Left colon (tissue), 2 donors: Measurements from ENCODE around the gene MZB1. TPM values are rescaled to one million over a fixed set of nuclear protein-coding genes. Genes with fewer than 3 reads are reported as not detected.
"Not testable (repeated sequence)": the region's sequence is repeated elsewhere in the genome, so short reads cannot be mapped to it uniquely, and the experiment has no call there.

Experiments used
- ATAC-seq: fragments of 200-7000 bp; cut with Tn5 transposase; one replicate; pipeline ENCODE4 v1.9.1; 2020; ENCODE audit warnings: mild to moderate bottlenecking, moderate library complexity
- DNase-seq, 2 donors: peaks; one replicate each; pipeline ENCODE4 v3.0.0-alpha.2; 2020
- intact Hi-C, 2 donors: fragments of 100-400 bp; cut with DNase I in 1 of 2; cut with micrococcal nuclease in 1 of 2; formaldehyde crosslinking; loops; one replicate each; pipeline versions ENCODE4 v1.11.2 to v1.14.0; 2022; cut with DNase I, micrococcal nuclease
- total RNA-seq, 2 donors: library from RNA; stranded (reverse); fragmentation: NEBNext Ultra II Directional; extraction: Animal tissue kit (Norgen Biotek cat#: 25700); gene quantifications; one replicate each; pipeline ENCODE4 v1.2.1, GENCODE V29; 2021
- donor health status: DM: no; HTN: no; CAD: no.
- donor health status: DM: yes; HTN: yes; CAD: no.

The MZB1 gene
- total RNA-seq, 2 donors from 2014 or later: 6.0 to 36.9 TPM

- intact Hi-C loops, DNase-seq, ATAC-seq: not testable (repeated sequence)
Observed at GRCh38 chr5:139345442-139345841, 44.3 kb downstream of the MZB1 start.

GRCh38 chr5:139344177-139344576 lies 45.5 kb downstream of the MZB1 start:
- DNase-seq: no peak
- intact Hi-C loops: no loop called here
- no peak for ATAC-seq

GRCh38 chr5:139343476-139343875 lies 46.2 kb downstream of the MZB1 start:
- ATAC-seq: no peak

GRCh38 chr5:139342423-139342723 lies 47.3 kb downstream of the MZB1 start:
- no peak for DNase-seq
- no peak for ATAC-seq
- intact Hi-C loops: no loop called here

More at GRCh38 chr5:139343476-139343875, 46.2 kb downstream of the MZB1 start:
- DNase-seq: no peak
- intact Hi-C loops: no loop called here

GRCh38 chr5:139341689-139342422 lies 47.9 kb downstream of the MZB1 start, which contains the start of gene PAIP2:
Gene PAIP2 (plus strand): TSS chr5:139341854. CDS start chr5:139363785, 21,931 bp downstream.
- intact Hi-C loops: no loop called here
- ATAC-seq (peak; percentile 94), DNase-seq (peak; percentile 97 to 98)

- intact Hi-C loops: no loop called here
- DNase-seq (no peak), ATAC-seq (peak; percentile 2)
Observed at GRCh38 chr5:139341187-139341688, 48.5 kb downstream of the MZB1 start.

GRCh38 chr5:139340051-139340450 lies 49.7 kb downstream of the MZB1 start:
- intact Hi-C loops: no loop called here

More at GRCh38 chr5:139340051-139340450, 49.7 kb downstream of the MZB1 start:
- no peak for ATAC-seq
- no peak for DNase-seq

Other genes with a start within 250 kb of the MZB1 start
- 10 to 100 TPM; 29.9 to 33.0 TPM for gene SIL1, start 191.5 kb downstream of the MZB1 start, total RNA-seq
- gene MATR3, start 96.2 kb downstream of the MZB1 start, total RNA-seq: 100 to 1,000 TPM in 1 of 2 donors, 10 to 100 TPM in 1; 98.4 to 106 TPM
- 10 to 100 TPM; 28.0 to 47.5 TPM for gene PAIP2, start 48.1 kb downstream of the MZB1 start, total RNA-seq
- 1 to 10 TPM; 4.8 to 5.9 TPM for gene SLC23A1, start 6.6 kb downstream of the MZB1 start, total RNA-seq
- under 1 TPM; 0.42 to 0.55 TPM for gene PROB1, start 5.2 kb upstream of the MZB1 start, total RNA-seq
- gene SPATA24, start 14.2 kb upstream of the MZB1 start, total RNA-seq: 1 to 10 TPM; 3.6 to 3.8 TPM
- 1 to 10 TPM; 2.4 to 4.6 TPM for gene DNAJC18, start 49.6 kb upstream of the MZB1 start, total RNA-seq
- gene ECSCR, start 72.8 kb upstream of the MZB1 start, total RNA-seq: 1 to 10 TPM; 3.9 to 4.5 TPM
- gene SMIM33, start 81.1 kb upstream of the MZB1 start, total RNA-seq: 1 to 10 TPM; 2.8 to 3.7 TPM
- gene STING1, start 92.8 kb upstream of the MZB1 start, total RNA-seq: 10 to 100 TPM; 25.0 to 55.6 TPM
- gene UBE2D2, start 171.4 kb upstream of the MZB1 start, total RNA-seq: 100 to 1,000 TPM; 139 to 152 TPM